Mammary epithelial cell (primary cell): ENCODE data around the gene ARHGAP42.

Experiments
- CTCF ChIP-seq, 2 donors: IDR thresholded peaks in 1 of 2; conservative IDR thresholded peaks in 1 of 2; 2 replicates each; pipeline ENCODE4 v1.5.1; 2011 to 2012; ENCODE audit warnings: inconsistent platforms in 2 of 2, low read length in 2 of 2, mild to moderate bottlenecking in 2 of 2, control low read depth in 1 of 2, low read depth in 1 of 2; ENCODE audit not compliant: insufficient read depth in 1 of 2; ENCODE audit errors: extremely low read depth in 1 of 2
- EZH2 ChIP-seq: IDR thresholded peaks from 2 replicates; pipeline ENCODE4 v1.6.1; 2012; ENCODE audit warnings: low read length, inconsistent platforms, borderline replicate concordance

GRCh38 chr11:101011881-101012280, 324.8 kb downstream of the ARHGAP42 start:
- TF ChIP-seq CTCF (conservative IDR thresholded peaks at IDR 0.05 in 1 of 2, IDR thresholded peaks at IDR 0.05 in 1 of 2; ENCODE audit: extremely low read depth in 1 of 2, insufficient read depth in 1 of 2, low read depth in 1 of 2, low read length in 2 of 2) (no peak), EZH2 (no peak)
